GM18867 (cell line): Measurements from ENCODE around the gene QRFP.
"Not testable (repeated sequence)": the region's sequence is repeated elsewhere in the genome, so short reads cannot be mapped to it uniquely, and the experiment has no call there.

ENCODE experiments used
- ATAC-seq: cut with Tn5 transposase; IDR thresholded peaks from one replicate; pipeline ENCODE4 v1.9.1; 2021; ENCODE audit warnings: mild to moderate bottlenecking, moderate library complexity; ENCODE audit not compliant: unreplicated experiment

Gene QRFP

DNA sequence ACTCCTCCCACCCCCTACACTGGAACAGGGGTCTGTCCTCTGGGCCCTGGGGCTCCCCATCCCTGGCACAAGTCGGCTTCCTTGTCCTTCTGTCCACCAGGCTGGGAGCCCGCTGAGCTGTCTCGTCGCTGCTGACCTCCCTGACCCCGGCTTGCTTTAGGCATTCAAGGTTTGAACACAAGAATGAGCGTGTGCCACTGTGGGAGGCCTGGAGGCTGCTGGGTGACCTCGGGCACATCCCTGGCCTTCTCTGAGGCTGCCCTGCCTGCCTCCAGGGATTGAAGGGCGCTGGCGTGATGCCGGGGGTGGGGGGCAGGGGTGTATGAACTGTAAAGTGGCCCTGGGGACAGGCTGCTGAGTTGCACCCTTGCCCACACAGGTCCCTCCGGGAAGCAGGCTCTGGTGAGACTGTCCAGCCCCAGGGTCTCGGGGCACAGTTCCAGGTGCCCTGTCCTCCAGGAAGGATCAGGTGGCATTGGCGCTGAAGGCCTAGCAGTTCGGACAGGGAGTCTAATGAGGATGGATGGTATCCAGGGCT lies 24.2 kb upstream of the QRFP start:
- ATAC-seq: no peak

DNA sequence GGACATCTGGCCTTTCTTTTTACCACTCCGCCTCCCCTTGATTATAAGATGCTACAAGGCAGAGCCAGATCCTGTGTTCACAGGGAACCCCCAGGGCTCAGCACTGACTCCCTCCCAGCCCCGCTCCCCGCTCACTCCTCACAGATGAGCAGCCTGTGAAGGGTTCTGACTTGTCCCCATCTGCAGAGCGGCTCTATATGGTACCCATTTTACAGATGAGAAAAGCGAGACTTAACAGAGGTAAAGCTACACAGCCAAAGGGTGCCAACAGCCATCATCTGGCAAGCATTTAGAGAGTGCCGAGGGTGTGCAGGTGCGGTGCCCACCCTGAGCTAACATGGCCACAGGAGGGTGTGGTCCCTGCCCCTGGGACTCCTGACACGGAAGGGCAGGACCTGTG lies 23.6 kb upstream of the QRFP start:
- ATAC-seq: no peak

DNA sequence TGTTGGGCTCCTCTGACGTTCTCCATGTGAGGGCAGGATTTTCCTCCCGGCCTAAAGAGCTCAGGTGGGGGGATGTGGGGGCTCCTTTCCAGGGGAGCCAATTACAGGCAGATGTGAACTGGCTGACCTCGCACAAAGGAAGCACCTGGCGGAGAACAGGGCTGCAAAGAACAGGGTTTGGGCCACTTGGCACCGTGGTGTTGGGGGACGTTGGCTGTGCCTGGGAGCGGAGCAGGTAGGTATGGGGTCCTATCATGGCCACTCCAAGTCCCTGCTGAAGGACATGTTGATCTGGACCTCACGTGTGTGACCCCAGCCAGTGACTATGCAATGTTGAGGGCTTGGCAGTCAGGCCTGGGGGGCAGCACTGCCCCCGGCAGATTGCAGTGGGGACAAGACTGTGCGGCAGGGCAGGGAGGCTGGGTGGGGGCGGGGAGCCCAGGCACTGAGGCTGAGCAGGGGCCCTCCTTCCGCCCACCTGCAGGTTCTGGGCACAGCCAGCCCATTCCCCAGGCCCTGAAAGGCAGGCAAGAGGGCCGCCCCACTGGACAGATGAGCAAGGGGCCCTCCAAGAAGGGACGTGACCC lies 23.0 kb upstream of the QRFP start:
- no peak for ATAC-seq

DNA sequence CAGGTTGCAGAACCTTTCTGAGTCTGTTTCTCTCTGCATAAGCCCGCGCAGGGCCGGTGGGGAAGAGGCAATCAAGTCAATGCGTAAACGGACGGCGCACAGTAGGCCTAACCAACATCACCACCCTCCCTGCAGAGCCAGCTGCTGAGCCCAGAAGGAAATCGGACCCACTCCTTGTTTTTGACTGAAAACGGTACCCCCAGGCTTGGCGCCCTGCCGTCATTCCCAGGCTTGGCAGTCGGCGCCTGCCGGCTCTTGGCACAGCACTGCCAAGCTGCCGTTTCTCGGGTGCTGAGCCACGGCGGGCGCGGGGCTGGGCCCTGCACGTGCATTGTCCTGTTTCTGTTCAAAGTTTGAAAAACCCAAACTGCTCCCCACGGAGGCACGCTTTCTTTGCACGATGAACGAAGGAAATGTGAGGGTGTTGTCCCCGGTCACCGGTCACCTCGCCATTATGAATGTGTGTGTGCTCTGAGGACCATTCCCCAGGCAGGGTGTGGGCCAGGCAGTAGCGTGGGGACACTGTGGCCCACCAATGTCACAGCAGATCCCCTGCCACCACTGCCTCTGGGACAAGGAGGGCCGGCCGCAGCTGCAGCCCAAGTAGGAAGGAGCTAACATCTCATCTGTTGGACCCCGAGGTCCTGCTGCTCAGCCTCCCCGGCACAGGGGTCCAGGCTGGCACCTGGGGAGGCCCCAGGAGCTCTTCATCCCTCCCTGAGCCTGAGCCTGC lies 22.4 kb upstream of the QRFP start:
- ATAC-seq: no peak

DNA sequence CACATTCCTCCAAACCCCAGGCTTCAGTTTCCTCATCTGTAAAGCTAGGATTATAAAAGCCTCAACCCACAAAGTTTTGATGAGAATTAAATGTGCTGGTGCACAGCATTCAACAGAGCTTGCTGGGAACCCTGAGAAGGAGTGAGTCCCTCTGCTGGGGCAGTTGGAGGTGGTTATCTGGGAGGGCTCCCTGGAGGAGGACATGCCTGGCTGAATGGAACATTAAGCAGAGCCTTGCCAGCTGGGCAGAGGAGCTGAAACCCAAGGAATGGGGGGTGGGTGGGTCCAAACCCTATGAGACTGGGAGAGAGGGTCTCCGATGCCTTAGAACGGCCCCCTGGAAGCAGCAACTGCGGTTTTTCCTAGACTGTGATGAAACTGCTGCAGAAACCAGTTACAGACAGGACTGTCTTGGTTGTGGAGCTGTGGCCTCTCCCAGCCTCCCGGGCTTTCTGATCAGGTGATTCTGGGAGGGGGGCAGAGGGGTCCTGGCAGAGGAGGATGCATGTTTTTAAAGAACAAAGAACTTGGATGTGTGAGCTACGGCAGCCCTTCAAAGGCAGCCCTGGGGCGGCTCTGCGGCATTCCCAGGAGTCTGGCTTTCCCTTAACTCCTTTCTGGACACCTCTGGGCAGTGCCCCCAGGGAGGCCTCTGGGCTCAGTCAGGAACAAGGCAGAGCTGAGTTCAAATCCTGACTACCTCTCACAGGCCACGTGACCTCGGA lies 21.7 kb upstream of the QRFP start:
- ATAC-seq: no peak

DNA sequence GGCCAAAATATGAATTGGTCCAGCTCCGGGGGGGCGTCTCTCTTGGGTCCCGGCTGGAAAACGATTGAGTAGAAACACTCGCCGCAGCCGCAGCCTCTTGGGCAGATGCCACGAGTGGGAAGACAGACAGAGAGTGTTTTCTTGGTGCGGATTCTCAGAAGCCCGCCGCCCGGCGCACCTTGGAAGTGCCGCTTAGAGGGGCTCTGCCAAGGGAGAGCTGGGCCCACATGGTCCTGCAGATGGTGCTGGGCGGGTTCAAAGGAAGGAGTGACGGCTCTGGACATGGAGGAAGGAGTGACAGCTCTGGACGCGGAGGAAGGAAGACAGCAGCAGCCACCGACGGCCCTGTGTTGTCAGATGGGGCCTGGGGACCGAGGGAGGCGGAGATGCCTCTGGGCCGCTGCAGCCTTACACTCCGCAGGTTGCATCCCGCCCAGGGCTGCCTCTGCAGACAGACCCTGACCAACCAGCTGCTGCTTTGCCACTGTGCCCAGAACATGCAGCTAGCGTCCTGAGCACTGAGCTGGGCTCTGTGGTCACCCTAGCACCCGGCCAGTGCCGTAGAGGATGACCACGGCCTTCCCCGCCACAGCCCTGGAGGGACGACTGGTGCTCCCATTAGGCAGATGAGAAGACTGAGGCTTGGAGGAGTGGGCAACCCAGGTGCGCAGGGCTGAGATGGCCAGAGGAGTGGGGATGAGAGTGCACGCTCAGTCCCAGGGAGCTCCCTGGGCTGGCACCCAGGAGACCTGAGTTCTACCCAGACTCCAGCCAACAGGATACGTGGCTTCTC lies 20.8 kb upstream of the QRFP start:
- ATAC-seq: no peak

DNA sequence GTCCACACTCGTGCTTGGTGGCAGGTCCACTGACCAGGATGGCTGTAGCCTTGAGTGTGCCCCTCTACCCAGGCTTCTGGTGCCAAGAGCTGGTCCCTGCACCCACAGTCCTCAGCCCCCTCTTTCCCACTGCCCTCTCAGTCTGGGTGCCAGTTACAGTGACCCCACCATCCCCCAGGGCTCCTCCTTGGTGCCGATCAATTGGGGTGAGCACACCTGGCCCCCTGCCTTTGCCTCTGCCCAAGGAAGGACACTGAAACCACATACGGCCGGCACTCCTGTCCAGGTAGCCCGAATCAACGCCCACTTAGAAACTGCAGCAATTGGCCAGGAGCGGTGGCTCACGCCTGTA lies 18.5 kb upstream of the QRFP start:
- no peak for ATAC-seq

DNA sequence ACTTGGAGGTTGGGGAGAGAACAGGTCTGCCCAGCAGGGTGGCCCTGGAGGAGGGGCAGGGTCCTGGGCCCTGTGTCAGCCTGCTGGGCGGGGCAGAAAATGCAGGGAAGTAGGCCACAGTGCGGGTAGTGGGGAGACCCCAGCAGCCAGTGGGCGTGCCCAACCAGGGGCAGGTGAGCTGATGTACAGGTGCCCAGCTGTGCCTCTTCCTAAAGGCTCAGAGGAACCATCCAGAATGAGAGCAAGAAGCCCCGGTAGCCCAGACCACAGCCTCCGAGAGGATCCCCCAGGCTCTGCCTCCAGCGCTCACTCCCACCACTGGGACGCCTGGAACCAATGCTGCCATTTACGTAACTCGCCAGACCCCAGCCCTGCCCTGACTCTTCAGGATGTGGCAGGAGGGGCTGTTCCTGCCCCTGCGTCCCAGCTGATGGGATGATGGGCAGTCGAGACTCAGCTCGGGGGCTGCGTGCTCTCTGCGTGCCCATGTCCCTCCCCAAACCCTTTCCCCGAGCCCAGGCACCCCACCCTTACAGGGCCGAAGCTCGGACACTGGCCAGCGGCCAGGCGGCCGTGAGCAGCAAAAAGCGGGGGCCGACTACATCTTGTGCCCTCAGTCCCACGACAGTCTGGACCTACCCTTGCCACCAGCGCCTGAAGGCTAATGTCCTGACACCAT lies 17.9 kb upstream of the QRFP start:
- ATAC-seq: no peak

DNA sequence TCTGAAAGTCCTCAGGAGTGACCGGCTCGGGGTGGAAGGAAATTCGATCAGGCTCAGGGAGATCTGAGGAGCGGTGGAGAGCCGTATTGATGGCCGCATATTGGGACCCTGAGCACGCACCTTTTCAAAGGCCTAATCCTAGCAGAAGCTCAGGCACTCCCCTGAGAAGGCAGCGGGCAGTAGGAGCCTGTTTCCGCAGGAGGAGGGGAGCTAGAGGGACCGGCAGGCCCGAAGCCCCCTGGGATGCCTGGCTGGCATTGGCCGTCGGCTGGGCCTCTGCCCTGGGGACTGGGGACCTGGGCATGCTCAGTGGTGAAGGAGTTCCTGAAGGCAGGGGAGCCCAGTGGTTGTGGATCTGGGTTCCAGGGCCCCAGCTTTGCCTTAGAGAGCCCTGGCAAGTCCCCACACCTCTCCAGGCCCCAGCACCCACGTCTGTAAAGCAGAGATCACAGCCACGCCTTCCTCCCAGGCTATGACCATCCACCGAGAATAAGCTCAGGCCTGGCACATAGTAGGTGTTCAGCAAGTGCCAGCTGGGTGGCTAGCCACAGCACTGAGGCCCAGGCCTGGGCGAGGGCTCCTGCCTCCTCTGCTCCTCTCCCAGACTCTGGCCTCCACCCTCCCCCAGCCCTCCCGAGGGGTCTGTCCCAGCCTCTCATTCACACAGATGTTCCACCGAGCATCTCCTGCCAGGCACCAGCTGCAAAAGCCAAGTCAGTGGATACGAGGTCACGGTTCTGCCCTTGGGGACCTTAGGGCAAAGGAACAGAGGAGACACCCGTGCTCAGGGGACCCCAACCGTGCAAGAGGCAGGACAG lies 17.2 kb upstream of the QRFP start:
- no peak for ATAC-seq

DNA sequence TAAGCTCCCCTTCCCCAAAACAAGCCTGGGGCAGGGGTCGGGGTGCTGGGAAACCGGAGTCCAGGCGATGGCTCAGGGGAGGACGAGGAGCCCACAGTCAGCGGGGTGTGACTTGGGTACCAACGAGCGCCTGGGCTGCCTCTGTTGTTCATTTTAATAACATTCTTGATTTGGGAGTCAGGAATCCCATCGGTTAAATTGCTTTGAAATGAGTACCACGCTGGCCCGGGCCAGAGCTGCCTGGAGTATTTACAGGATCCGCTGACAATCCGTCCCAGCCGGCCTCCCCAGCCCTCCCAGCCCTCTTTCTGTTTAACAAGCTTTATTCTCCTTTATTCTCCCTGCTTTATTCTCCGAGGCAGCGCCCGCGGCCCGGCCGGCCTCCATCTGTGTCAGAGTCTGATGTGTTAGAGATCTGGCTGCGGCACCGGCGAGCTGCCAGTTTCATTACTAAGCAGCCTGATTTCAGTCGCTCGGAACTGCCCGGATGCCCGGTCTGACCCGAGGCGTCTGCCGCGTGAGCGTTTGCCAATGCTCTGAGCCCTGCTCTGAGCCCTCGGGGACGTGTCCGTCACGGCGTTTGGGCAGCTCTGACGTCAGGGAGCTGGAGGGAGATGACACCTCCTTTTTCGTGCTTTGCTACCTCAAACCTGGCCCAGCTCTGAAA lies 16.5 kb upstream of the QRFP start:
- no peak for ATAC-seq

DNA sequence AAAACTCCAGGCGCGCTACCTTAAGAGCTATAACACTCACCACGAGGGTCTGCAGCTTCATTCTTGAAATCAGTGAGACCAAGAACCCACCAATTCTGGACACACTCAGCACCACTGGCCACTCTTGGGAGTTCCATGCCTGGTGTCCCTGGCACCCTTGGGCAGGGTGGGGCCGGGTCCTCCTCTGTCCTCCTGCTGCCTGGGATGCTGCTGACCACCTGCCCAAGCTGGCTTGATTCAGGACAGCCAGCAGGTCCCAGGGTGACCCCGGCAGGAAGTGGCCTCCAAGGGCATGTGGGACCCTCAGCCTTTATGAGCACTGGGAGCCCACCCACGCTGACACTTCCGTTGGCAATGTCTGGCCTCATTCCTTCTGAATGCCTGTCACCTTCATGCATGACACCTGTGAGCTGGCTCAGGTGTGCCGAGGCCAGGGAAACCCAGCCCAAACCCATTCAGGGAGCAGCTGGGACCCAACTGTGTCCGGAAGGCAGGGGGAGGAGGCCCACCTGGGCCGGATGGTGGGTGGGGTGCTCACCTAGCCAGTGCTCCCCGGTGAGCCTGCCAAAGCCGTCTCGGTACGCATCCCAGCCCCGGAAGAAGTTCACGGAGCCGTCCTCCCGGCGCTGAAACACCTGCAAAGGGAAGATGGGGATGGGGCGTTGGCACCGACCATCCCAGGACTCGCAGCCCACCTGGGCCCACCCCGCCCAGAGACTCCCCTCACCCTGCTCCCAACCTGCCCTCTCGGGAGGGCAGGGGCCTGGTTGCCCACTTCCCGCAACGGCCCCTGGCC lies 14.8 kb upstream of the QRFP start:
- ATAC-seq: no peak

DNA sequence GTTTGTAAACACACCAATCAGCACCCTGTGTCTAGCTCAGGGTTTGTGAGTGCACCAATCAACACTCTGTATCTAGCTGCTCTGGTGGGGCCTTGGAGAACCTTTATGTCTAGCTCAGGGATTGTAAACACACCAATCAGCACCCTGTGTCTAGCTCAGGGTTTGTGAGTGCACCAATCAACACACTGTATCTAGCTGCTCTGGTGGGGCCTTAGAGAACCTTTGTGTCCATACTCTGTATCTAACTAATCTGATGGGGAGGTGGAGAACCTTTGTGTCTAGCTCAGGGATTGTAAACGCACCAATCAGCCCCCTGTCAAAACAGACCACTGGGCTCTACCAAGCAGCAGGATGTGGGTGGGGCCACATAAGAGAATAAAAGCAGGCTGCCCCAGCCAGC lies 14.1 kb upstream of the QRFP start:
- ATAC-seq: not testable (repeated sequence)

DNA sequence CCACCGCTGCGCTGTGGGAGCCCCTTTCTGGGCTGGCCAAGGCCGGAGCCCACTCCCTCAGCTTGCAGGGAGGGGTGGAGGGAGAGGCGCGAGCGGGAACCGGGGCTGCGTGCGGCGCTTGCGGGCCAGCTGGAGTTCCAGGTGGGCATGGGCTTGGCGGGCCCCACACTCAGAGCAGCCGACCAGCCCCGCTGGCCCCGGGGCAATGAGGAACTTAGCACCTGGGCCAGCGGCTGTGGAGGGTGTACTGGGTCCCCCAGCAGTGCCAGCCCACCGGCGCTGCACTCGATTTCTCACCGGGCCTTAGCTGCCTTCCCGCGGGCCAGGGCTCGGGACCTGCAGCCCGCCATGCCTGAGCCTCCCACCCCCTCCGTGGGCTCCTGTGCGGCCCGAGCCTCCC lies 13.4 kb upstream of the QRFP start:
- ATAC-seq: not testable (repeated sequence)

DNA sequence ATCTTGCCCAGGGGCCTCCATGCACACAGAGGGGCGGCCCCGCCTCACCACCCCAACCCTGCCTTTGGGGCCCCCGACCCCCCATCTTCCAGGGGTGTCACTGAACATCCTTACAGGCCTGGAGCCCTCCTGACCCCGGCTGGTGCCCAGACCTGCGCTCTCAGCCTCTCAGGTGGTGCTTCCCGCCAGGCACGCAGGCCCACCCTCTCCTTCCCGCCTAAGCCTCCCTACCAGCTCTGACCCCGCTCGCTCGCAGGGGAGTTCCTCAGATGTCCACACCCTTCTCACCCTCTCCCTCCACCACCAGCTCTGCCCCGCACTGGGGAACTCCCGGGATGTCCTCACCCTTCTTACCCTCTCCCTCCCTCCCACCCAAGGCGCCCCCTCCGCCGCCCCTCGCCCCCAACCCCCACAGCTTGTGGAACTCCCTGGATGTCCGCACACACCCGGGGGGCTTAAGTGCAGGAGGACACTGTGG lies 12.3 kb upstream of the QRFP start:
- no peak for ATAC-seq

DNA sequence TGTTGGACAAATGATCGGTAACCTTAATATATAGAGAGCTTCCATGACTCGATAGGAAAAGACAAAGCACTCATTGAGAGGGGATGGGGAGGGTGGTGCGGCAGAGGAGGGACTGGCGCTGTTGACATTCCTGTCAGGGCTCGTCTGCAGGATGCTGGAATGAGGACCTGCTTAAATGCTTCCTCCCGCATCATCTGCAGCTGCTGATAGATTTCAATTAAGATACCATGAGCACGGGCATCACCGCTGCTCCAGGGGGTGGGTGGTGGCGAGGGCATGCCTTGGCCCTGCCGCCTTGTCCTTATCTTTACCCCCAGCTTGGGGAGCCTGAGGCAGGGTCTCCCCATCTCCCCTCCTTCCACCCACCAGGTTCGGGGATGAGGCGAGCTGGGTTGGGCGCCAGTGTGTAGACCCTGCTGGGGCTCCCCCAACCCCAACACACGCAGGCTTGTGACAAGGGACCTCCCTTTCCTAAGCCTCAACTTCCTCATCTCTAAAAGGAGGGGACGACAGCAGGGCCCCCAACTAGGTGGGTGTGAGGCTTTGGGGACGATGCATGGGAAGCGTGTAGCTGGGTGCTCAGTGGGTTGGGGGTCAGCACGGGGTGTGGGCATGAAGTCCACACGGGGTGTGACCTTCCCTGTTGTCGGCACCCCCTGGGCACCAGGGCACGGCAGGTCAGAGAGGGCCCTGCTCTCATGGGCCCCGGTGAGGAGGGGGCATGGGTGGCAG lies 11.7 kb upstream of the QRFP start:
- no peak for ATAC-seq

DNA sequence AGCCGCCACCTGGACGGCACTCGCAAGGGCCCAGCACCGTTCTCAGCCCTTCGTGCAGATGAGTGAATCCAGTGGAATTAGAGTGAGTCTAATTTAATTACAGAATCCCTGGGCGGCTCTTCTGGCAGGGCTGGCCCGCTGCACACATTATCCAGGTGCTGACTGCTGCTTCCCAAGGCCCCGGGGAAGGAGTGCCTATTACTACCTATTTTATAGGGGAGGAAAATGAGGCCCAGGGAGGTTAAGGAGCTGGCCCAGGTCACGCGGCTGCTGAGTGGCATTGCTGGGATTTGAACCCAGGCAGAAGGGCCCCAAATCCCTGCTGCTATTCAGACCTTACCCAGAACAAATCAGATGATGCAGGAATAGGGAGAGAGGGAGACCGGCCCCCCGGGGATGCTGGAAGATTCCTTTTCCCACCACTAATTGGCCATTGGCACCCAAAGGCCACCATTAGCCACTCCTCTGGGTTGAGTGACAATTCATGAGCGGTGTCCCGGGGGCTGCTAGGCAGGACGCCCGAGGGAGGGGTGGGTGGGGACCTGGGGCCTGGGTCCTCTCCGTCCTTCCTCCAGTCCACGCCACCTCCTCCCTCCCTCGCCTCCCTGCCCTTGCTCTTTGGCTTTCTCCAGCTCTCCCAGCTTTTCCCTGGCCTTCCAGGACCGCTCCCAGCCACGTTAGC lies 10.3 kb upstream of the QRFP start:
- ATAC-seq: no peak
